HepG2 (cell line): ENCODE measurements around the gene ACP7. TPM values are rescaled to one million over a fixed set of nuclear protein-coding genes. Genes with fewer than 3 reads are reported as not detected.

Experiments
- HNRNPL ChIP-seq: fragments of 200-400 bp; formaldehyde crosslinking; IDR thresholded peaks from 2 replicates; pipeline ENCODE4 v1.6.1; 2017; ENCODE audit warnings: mild to moderate bottlenecking, low read depth, low read length
- JUN ChIP-seq: sonication (generic); formaldehyde crosslinking; IDR thresholded peaks from 2 replicates; pipeline ENCODE4 v1.4.0; 2020; ENCODE audit warnings: mild to moderate bottlenecking, missing genetic modification reagents
- NFE2 ChIP-seq: sonication (generic); formaldehyde crosslinking; IDR thresholded peaks from 2 replicates; pipeline ENCODE4 v1.4.0; 2020; ENCODE audit warnings: missing genetic modification reagents
- POLR2A ChIP-seq, 2 experiments: IDR thresholded peaks; 2 replicates each; pipeline ENCODE4 v1.6.1; 2011; ENCODE audit warnings: low read depth in 2 of 2, low read length in 2 of 2, mild to moderate bottlenecking in 1 of 2, moderate library complexity in 1 of 2; ENCODE audit not compliant: insufficient read depth in 1 of 2
- RFX3 ChIP-seq: IDR thresholded peaks from 2 replicates; pipeline ENCODE4 v1.6.1; 2016; ENCODE audit warnings: missing biosample characterization, missing genetic modification reagents
- RNF2 ChIP-seq: fragments of 450-650 bp; conservative IDR thresholded peaks from 2 replicates; pipeline ENCODE4 v1.6.1; 2016; ENCODE audit warnings: low read depth
- SALL1 ChIP-seq: sonication (generic); formaldehyde crosslinking; IDR thresholded peaks from 2 replicates; pipeline ENCODE4 v1.8.0; 2022; ENCODE audit warnings: mild to moderate bottlenecking, missing genetic modification reagents
- ZNF256 ChIP-seq: sonication (generic); formaldehyde crosslinking; conservative IDR thresholded peaks from 2 replicates; pipeline ENCODE4 v1.4.0; 2020; ENCODE audit warnings: missing genetic modification reagents
- polyA plus RNA-seq, 8 experiments: library from polyadenylated mRNA; depleted of rRNA in 3 of 8; stranded (reverse) in 7 of 8; unstranded in 1 of 8; fragments of >200 nt; fragmentation: Illumina TruSeq in 4 of 8; extraction: Trizol in 4 of 8; gene quantifications; 2 replicates each; pipeline versions ENCODE4 v1.2.1 to v1.2.3, GENCODE V29; 2011 to 2016; ENCODE audit warnings: low read depth in 4 of 8, missing spikeins in 1 of 8, mixed read lengths in 1 of 8; ENCODE audit not compliant: insufficient read depth in 1 of 8
- total RNA-seq, 5 experiments: library from RNA; depleted of rRNA; stranded (reverse); fragments of >200 nt; fragmentation: Illumina TruSeq; extraction: Trizol; gene quantifications; 2 replicates each; pipeline ENCODE4 v1.2.3, GENCODE V29; 2016; ENCODE audit warnings: low read depth in 1 of 5
- TF ChIP-seq, protein P1 (sequence below), 2 experiments: sonication (generic) in 1 of 2; formaldehyde crosslinking in 1 of 2; IDR thresholded peaks; 2 replicates each; pipeline versions ENCODE4 v1.6.1 to v1.9.0; 2014 to 2022; ENCODE audit warnings: antibody characterized with exemption in 1 of 2, borderline replicate concordance in 1 of 2, inconsistent platforms in 1 of 2, low read depth in 1 of 2, missing genetic modification reagents in 1 of 2
- TF ChIP-seq, protein P2 (sequence below): sonication (generic); formaldehyde crosslinking; IDR thresholded peaks from 2 replicates; pipeline ENCODE4 v1.9.0; 2021; ENCODE audit warnings: missing genetic modification reagents, mild to moderate bottlenecking, borderline replicate concordance
- TF ChIP-seq, protein P3 (sequence below): sonication (generic); formaldehyde crosslinking; IDR thresholded peaks from 2 replicates; pipeline ENCODE4 v1.5.1; 2020; ENCODE audit warnings: missing genetic modification reagents, mild to moderate bottlenecking, borderline replicate concordance
- TF ChIP-seq, protein P4 (sequence below): sonication (generic); formaldehyde crosslinking; conservative IDR thresholded peaks from 2 replicates; pipeline ENCODE4 v1.4.0; 2020; ENCODE audit warnings: missing genetic modification reagents
- TF ChIP-seq, protein P5 (sequence below): sonication (generic); formaldehyde crosslinking; IDR thresholded peaks from 2 replicates; pipeline ENCODE4 v1.5.0; 2020; ENCODE audit warnings: missing genetic modification reagents

The ACP7 gene
- total and polyA plus RNA-seq, 2 of the 13 experiments (the other 11 are each of a cell fraction or from before 2014, with no cell fraction given), result not detected

DNA sequence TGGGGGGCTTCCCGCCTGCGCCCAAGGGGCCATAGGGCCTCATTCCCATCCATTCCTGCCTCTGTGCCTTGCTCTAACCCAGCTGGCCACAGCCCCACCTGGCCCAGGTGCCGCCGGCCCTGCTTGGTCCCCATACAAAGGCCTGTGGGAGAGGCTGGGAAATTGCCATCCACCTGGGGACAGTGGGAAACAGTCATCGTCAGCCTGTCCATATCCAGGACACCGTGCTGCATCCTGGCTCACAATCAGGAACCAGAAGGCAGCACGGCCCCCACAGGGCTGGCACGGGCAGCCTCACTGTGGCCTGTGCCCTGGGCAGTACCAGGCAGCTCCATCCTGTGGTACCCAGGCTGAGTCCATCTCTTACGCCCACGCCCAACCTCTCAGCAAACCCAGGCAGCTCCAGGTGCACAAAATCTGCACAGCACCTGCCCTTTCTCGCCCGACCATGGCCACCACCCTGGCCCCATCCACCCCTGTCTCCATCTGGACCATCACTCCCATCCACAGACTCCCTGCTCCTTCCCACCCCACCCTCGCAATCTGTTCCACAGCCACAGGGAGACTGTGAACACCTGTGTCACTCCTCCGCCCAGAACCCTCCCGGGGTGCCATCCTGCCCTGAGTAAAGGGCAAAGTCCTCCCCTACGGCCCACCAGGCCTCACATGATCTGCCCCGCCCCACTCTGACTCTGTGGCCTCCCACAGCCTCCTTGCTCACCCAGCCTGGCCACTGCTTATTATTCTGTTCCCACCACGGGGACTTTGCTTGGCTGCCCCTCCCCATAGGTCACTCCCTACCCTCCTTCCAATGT, 30.7 kb upstream of the ACP7 start (continued):
- TF ChIP-seq, protein P1, sequence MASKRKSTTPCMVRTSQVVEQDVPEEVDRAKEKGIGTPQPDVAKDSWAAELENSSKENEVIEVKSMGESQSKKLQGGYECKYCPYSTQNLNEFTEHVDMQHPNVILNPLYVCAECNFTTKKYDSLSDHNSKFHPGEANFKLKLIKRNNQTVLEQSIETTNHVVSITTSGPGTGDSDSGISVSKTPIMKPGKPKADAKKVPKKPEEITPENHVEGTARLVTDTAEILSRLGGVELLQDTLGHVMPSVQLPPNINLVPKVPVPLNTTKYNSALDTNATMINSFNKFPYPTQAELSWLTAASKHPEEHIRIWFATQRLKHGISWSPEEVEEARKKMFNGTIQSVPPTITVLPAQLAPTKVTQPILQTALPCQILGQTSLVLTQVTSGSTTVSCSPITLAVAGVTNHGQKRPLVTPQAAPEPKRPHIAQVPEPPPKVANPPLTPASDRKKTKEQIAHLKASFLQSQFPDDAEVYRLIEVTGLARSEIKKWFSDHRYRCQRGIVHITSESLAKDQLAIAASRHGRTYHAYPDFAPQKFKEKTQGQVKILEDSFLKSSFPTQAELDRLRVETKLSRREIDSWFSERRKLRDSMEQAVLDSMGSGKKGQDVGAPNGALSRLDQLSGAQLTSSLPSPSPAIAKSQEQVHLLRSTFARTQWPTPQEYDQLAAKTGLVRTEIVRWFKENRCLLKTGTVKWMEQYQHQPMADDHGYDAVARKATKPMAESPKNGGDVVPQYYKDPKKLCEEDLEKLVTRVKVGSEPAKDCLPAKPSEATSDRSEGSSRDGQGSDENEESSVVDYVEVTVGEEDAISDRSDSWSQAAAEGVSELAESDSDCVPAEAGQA (IDR thresholded peaks at IDR 0.05; ENCODE audit: low read depth), result no peak
- TF ChIP-seq, protein P1 (CRISPR knock-in tag; IDR thresholded peaks at IDR 0.05; ENCODE audit: borderline replicate concordance), result no peak
- TF ChIP-seq, protein P2, sequence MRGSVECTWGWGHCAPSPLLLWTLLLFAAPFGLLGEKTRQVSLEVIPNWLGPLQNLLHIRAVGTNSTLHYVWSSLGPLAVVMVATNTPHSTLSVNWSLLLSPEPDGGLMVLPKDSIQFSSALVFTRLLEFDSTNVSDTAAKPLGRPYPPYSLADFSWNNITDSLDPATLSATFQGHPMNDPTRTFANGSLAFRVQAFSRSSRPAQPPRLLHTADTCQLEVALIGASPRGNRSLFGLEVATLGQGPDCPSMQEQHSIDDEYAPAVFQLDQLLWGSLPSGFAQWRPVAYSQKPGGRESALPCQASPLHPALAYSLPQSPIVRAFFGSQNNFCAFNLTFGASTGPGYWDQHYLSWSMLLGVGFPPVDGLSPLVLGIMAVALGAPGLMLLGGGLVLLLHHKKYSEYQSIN (CRISPR knock-in tag), result no peak
- TF ChIP-seq NFE2 (CRISPR knock-in tag), result no peak
- peak; percentile 76 for TF ChIP-seq SALL1 (CRISPR knock-in tag)
- no peak for TF ChIP-seq POLR2A (IDR thresholded peaks at IDR 0.05; ENCODE audit: insufficient read depth in 1 of 2, low read depth in 2 of 2, low read length in 2 of 2)
- TF ChIP-seq, protein P3, sequence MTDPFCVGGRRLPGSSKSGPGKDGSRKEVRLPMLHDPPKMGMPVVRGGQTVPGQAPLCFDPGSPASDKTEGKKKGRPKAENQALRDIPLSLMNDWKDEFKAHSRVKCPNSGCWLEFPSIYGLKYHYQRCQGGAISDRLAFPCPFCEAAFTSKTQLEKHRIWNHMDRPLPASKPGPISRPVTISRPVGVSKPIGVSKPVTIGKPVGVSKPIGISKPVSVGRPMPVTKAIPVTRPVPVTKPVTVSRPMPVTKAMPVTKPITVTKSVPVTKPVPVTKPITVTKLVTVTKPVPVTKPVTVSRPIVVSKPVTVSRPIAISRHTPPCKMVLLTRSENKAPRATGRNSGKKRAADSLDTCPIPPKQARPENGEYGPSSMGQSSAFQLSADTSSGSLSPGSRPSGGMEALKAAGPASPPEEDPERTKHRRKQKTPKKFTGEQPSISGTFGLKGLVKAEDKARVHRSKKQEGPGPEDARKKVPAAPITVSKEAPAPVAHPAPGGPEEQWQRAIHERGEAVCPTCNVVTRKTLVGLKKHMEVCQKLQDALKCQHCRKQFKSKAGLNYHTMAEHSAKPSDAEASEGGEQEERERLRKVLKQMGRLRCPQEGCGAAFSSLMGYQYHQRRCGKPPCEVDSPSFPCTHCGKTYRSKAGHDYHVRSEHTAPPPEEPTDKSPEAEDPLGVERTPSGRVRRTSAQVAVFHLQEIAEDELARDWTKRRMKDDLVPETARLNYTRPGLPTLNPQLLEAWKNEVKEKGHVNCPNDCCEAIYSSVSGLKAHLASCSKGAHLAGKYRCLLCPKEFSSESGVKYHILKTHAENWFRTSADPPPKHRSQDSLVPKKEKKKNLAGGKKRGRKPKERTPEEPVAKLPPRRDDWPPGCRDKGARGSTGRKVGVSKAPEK (CRISPR knock-in tag), result no peak
- no peak for TF ChIP-seq JUN (CRISPR knock-in tag)
- TF ChIP-seq RFX3 (CRISPR knock-in tag), result no peak
- TF ChIP-seq HNRNPL, result peak; percentile 75; the same call in 1 of the 2 replicates
- TF ChIP-seq ZNF256, result no peak
- TF ChIP-seq, protein P4, sequence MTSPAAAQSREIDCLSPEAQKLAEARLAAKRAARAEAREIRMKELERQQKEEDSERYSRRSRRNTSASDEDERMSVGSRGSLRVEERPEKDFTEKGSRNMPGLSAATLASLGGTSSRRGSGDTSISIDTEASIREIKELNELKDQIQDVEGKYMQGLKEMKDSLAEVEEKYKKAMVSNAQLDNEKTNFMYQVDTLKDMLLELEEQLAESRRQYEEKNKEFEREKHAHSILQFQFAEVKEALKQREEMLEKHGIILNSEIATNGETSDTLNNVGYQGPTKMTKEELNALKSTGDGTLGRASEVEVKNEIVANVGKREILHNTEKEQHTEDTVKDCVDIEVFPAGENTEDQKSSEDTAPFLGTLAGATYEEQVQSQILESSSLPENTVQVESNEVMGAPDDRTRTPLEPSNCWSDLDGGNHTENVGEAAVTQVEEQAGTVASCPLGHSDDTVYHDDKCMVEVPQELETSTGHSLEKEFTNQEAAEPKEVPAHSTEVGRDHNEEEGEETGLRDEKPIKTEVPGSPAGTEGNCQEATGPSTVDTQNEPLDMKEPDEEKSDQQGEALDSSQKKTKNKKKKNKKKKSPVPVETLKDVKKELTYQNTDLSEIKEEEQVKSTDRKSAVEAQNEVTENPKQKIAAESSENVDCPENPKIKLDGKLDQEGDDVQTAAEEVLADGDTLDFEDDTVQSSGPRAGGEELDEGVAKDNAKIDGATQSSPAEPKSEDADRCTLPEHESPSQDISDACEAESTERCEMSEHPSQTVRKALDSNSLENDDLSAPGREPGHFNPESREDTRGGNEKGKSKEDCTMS (CRISPR knock-in tag), result no peak
- TF ChIP-seq, protein P5, sequence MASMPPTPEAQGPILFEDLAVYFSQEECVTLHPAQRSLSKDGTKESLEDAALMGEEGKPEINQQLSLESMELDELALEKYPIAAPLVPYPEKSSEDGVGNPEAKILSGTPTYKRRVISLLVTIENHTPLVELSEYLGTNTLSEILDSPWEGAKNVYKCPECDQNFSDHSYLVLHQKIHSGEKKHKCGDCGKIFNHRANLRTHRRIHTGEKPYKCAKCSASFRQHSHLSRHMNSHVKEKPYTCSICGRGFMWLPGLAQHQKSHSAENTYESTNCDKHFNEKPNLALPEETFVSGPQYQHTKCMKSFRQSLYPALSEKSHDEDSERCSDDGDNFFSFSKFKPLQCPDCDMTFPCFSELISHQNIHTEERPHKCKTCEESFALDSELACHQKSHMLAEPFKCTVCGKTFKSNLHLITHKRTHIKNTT (CRISPR knock-in tag), result no peak
- TF ChIP-seq RNF2, result no peak
